GM18867 (cell line): ENCODE measurements around the gene STRADB.
"Not testable (repeated sequence)": the region's sequence is repeated elsewhere in the genome, so short reads cannot be mapped to it uniquely, and the experiment has no call there.

Experiments
- ATAC-seq: cut with Tn5 transposase; IDR thresholded peaks from one replicate; pipeline ENCODE4 v1.9.1; 2021; ENCODE audit warnings: mild to moderate bottlenecking, moderate library complexity; ENCODE audit not compliant: unreplicated experiment

The STRADB gene

GRCh38 chr2:201466050-201466675, 14.6 kb downstream of the STRADB start:
- ATAC-seq = no peak

- no peak for ATAC-seq
Measured at GRCh38 chr2:201467666-201468065, 16.1 kb downstream of the STRADB start.

GRCh38 chr2:201470821-201471731, 19.5 kb downstream of the STRADB start:
- ATAC-seq = no peak

GRCh38 chr2:201471732-201472393, 20.3 kb downstream of the STRADB start:
- ATAC-seq = no peak

- ATAC-seq = no peak
Measured at GRCh38 chr2:201472411-201472810, 20.9 kb downstream of the STRADB start.

GRCh38 chr2:201482543-201482942, 31.0 kb downstream of the STRADB start:
- ATAC-seq = no peak

GRCh38 chr2:201483342-201483741, 31.8 kb downstream of the STRADB start:
- no peak for ATAC-seq

GRCh38 chr2:201483758-201484157, 32.2 kb downstream of the STRADB start:
- not testable (repeated sequence) for ATAC-seq

- no peak for ATAC-seq
Measured at GRCh38 chr2:201484805-201485204, 33.3 kb downstream of the STRADB start.

GRCh38 chr2:201490291-201490690, 38.8 kb downstream of the STRADB start:
- no peak for ATAC-seq

- ATAC-seq = no peak
Measured at GRCh38 chr2:201496785-201497184, 45.2 kb downstream of the STRADB start.

- ATAC-seq = no peak
Measured at GRCh38 chr2:201500534-201500933, 49.0 kb downstream of the STRADB start.

- ATAC-seq = no peak
Measured at GRCh38 chr2:201502713-201503112, 51.2 kb downstream of the STRADB start.

- ATAC-seq = no peak
Measured at GRCh38 chr2:201507725-201508124, 56.2 kb downstream of the STRADB start.

GRCh38 chr2:201513271-201513670, 61.7 kb downstream of the STRADB start:
- ATAC-seq = no peak

GRCh38 chr2:201515573-201516246, 64.2 kb downstream of the STRADB start:
- no peak for ATAC-seq

GRCh38 chr2:201517094-201517493, 65.6 kb downstream of the STRADB start:
- no peak for ATAC-seq

GRCh38 chr2:201520201-201520600, 68.7 kb downstream of the STRADB start:
- no peak for ATAC-seq

- no peak for ATAC-seq
Measured at GRCh38 chr2:201522965-201523364, 71.4 kb downstream of the STRADB start.

- ATAC-seq = no peak
Measured at GRCh38 chr2:201523506-201523905, 72.0 kb downstream of the STRADB start.
